Globus pallidus (tissue), 1 donor: ENCODE results near the gene GPC2.
"Not testable (repeated sequence)": the region's sequence is repeated elsewhere in the genome, so short reads cannot be mapped to it uniquely, and the experiment has no call there.

Experiments used
- DNase-seq: peaks from one replicate; pipeline ENCODE4 v3.0.0-alpha.2; 2015; ENCODE audit warnings: low spot score

The GPC2 gene

GRCh38 chr7:100177045-100178001 is at the start of gene GPC2, which contains the start of gene STAG3:
Gene GPC2 (minus strand): TSS chr7:100177381. CDS start chr7:100177199, 182 bp downstream.
Gene STAG3 (plus strand): TSS chr7:100177918. CDS start chr7:100180557, 2,639 bp downstream.
- DNase-seq = peak; percentile 93

GRCh38 chr7:100224891-100225290 is 47.7 kb upstream of the GPC2 start:
- not testable (repeated sequence) for DNase-seq

GRCh38 chr7:100223376-100223927 is 46.3 kb upstream of the GPC2 start:
- DNase-seq = not testable (repeated sequence)

- DNase-seq = no peak
Observed at GRCh38 chr7:100222445-100223132, 45.4 kb upstream of the GPC2 start.

GRCh38 chr7:100221767-100222444 is 44.7 kb upstream of the GPC2 start:
- no peak for DNase-seq

GRCh38 chr7:100221231-100221718 is 44.1 kb upstream of the GPC2 start:
- no peak for DNase-seq

GRCh38 chr7:100220586-100221230 is 43.5 kb upstream of the GPC2 start:
- no peak for DNase-seq

GRCh38 chr7:100219801-100220585 is 42.8 kb upstream of the GPC2 start, which contains the start of gene PVRIG:
Gene PVRIG (plus strand): TSS chr7:100219949. CDS start chr7:100219971, 22 bp downstream.
- not testable (repeated sequence) for DNase-seq

- no peak for DNase-seq
Observed at GRCh38 chr7:100219271-100219737, 42.1 kb upstream of the GPC2 start.

- DNase-seq = not testable (repeated sequence)
Observed at GRCh38 chr7:100217934-100218333, 40.8 kb upstream of the GPC2 start.

- DNase-seq = peak; percentile 42
Observed at GRCh38 chr7:100215895-100216294, 38.7 kb upstream of the GPC2 start.

- DNase-seq = not testable (repeated sequence)
Observed at GRCh38 chr7:100214356-100214755, 37.2 kb upstream of the GPC2 start.

- no peak for DNase-seq
Observed at GRCh38 chr7:100213672-100214071, 36.5 kb upstream of the GPC2 start.

- DNase-seq = no peak
Observed at GRCh38 chr7:100212631-100213286, 35.6 kb upstream of the GPC2 start.

GRCh38 chr7:100211342-100211780 is 34.2 kb upstream of the GPC2 start:
- DNase-seq = no peak

- DNase-seq = no peak
Observed at GRCh38 chr7:100210805-100211204, 33.6 kb upstream of the GPC2 start.

- no peak for DNase-seq
Observed at GRCh38 chr7:100209493-100209892, 32.3 kb upstream of the GPC2 start.

- no peak for DNase-seq
Observed at GRCh38 chr7:100208911-100209408, 31.8 kb upstream of the GPC2 start.

- no peak for DNase-seq
Observed at GRCh38 chr7:100204454-100204853, 27.3 kb upstream of the GPC2 start.
